Measurements from ENCODE around the gene INSR.
"Not testable (repeated sequence)": the region's sequence is repeated elsewhere in the genome, so short reads cannot be mapped to it uniquely, and the experiment has no call there.

The INSR gene

GRCh38 chr19:7217861-7218260, 76.4 kb downstream of the INSR start:
- DNase-seq: no peak

- no peak for DNase-seq
Measured at GRCh38 chr19:7216373-7216902, 77.8 kb downstream of the INSR start.

- no peak for DNase-seq
Measured at GRCh38 chr19:7215176-7215575, 79.0 kb downstream of the INSR start.

- DNase-seq: no peak
Measured at GRCh38 chr19:7214324-7215089, 79.7 kb downstream of the INSR start.

GRCh38 chr19:7213628-7214323, 80.4 kb downstream of the INSR start:
- no peak for DNase-seq

GRCh38 chr19:7211191-7211951, 82.8 kb downstream of the INSR start:
- no peak for DNase-seq

GRCh38 chr19:7210359-7210758, 83.9 kb downstream of the INSR start:
- DNase-seq: no peak

GRCh38 chr19:7209597-7210325, 84.5 kb downstream of the INSR start:
- DNase-seq: not testable (repeated sequence)

GRCh38 chr19:7209036-7209435, 85.2 kb downstream of the INSR start:
- not testable (repeated sequence) for DNase-seq

GRCh38 chr19:7203332-7203731, 90.9 kb downstream of the INSR start:
- DNase-seq: no peak

- no peak for DNase-seq
Measured at GRCh38 chr19:7202888-7203287, 91.3 kb downstream of the INSR start.

- DNase-seq: no peak
Measured at GRCh38 chr19:7200736-7201135, 93.5 kb downstream of the INSR start.

- no peak for DNase-seq
Measured at GRCh38 chr19:7199613-7200533, 94.3 kb downstream of the INSR start.

GRCh38 chr19:7197760-7198696, 96.2 kb downstream of the INSR start:
- peak; percentile 20 to 72 for DNase-seq

GRCh38 chr19:7197119-7197759, 97.0 kb downstream of the INSR start:
- DNase-seq: peak; percentile 3 to 36

GRCh38 chr19:7196763-7197118, 97.5 kb downstream of the INSR start:
- DNase-seq: no peak

GRCh38 chr19:7195046-7195445, 99.2 kb downstream of the INSR start:
- no peak for DNase-seq

GRCh38 chr19:7194566-7194965, 99.6 kb downstream of the INSR start:
- DNase-seq: no peak

- no peak for DNase-seq
Measured at GRCh38 chr19:7191946-7192691, 102.1 kb downstream of the INSR start.
